Measurements from ENCODE around the gene DFFB.

DFFB gene

GRCh38 chr1:3827813-3828307, 29.4 kb upstream of the DFFB start:
- H3K27me3 ChIP-seq (ENCODE audit: insufficient read depth, poor library complexity, severe bottlenecking), result no peaks in the 10 kb centered on the region
- H3K27ac ChIP-seq (replicated peaks), result no peak overlapping the region
- H3K4me3 ChIP-seq (replicated peaks; ENCODE audit: insufficient read depth, low read length), result no peak overlapping the region
- no peak for TF ChIP-seq GABPA (IDR thresholded peaks at IDR 0.05; ENCODE audit: low read depth)
- no peak for TF ChIP-seq REST (IDR thresholded peaks at IDR 0.05; ENCODE audit: insufficient replicate concordance, low read depth)
- TF ChIP-seq POLR2AphosphoS5 (IDR thresholded peaks at IDR 0.05; ENCODE audit: low read depth), result no peak
- no peak for TF ChIP-seq SPI1 (IDR thresholded peaks at IDR 0.05; ENCODE audit: borderline replicate concordance, low read depth)
- no peak for TF ChIP-seq CTCF (IDR thresholded peaks at IDR 0.05; ENCODE audit: insufficient read depth, low read length)
- no peak for DNase-seq (ENCODE audit: low read depth in 1 of 2, low spot score in 1 of 2)

GRCh38 chr1:3828391-3828790, 28.9 kb upstream of the DFFB start:
- Histone ChIP-seq H3K27ac (replicated peaks) (no peak overlapping the region), H3K27me3 (ENCODE audit: insufficient read depth, poor library complexity, severe bottlenecking) (no peaks in the 10 kb centered on the region), H3K4me3 (replicated peaks; ENCODE audit: insufficient read depth, low read length) (no peak overlapping the region)
- DNase-seq (ENCODE audit: low read depth in 1 of 2, low spot score in 1 of 2), result no peak
- TF ChIP-seq GABPA (IDR thresholded peaks at IDR 0.05; ENCODE audit: low read depth), result no peak
- TF ChIP-seq POLR2AphosphoS5 (IDR thresholded peaks at IDR 0.05; ENCODE audit: low read depth), result no peak
- TF ChIP-seq REST (IDR thresholded peaks at IDR 0.05; ENCODE audit: insufficient replicate concordance, low read depth), result no peak
- TF ChIP-seq SPI1 (IDR thresholded peaks at IDR 0.05; ENCODE audit: borderline replicate concordance, low read depth), result no peak
- no peak for TF ChIP-seq CTCF (IDR thresholded peaks at IDR 0.05; ENCODE audit: insufficient read depth, low read length)

GRCh38 chr1:3831689-3832088, 25.6 kb upstream of the DFFB start:
- no peak for DNase-seq (ENCODE audit: low read depth in 1 of 2, low spot score in 1 of 2)
- Histone ChIP-seq H3K27me3 (ENCODE audit: insufficient read depth, poor library complexity, severe bottlenecking) (no peaks in the 10 kb centered on the region), H3K4me3 (replicated peaks; ENCODE audit: insufficient read depth, low read length) (no peak overlapping the region), H3K27ac (replicated peaks) (no peak overlapping the region)
- TF ChIP-seq SPI1 (IDR thresholded peaks at IDR 0.05; ENCODE audit: borderline replicate concordance, low read depth), result no peak
- no peak for TF ChIP-seq GABPA (IDR thresholded peaks at IDR 0.05; ENCODE audit: low read depth)
- TF ChIP-seq POLR2AphosphoS5 (IDR thresholded peaks at IDR 0.05; ENCODE audit: low read depth), result no peak

- no peak for DNase-seq (ENCODE audit: low read depth in 1 of 2, low spot score in 1 of 2)
- H3K4me3 ChIP-seq (replicated peaks; ENCODE audit: insufficient read depth, low read length), result no peak overlapping the region
- TF ChIP-seq REST (IDR thresholded peaks at IDR 0.05; ENCODE audit: insufficient replicate concordance, low read depth), result no peak
- TF ChIP-seq SPI1 (IDR thresholded peaks at IDR 0.05; ENCODE audit: borderline replicate concordance, low read depth), result no peak
- no peak for TF ChIP-seq GABPA (IDR thresholded peaks at IDR 0.05; ENCODE audit: low read depth)
- no peak for TF ChIP-seq CTCF (IDR thresholded peaks at IDR 0.05; ENCODE audit: insufficient read depth, low read length)
- no peak for TF ChIP-seq POLR2AphosphoS5 (IDR thresholded peaks at IDR 0.05; ENCODE audit: low read depth)
These were observed 22.6 kb upstream of the DFFB start for GRCh38 chr1:3834701-3835100.

More at GRCh38 chr1:3834701-3835100, 22.6 kb upstream of the DFFB start:
- no peaks in the 10 kb centered on the region for H3K27me3 ChIP-seq (ENCODE audit: insufficient read depth, poor library complexity, severe bottlenecking)
- no peak overlapping the region for H3K27ac ChIP-seq (replicated peaks)
